DOHH2 (cell line): Measurements from ENCODE around the gene CNN2.
A peak's percentile ranks its signal among the peaks of the same experiment; 100 is the strongest.

ENCODE experiments used
- H3F3A ChIP-seq: fragments of 200-600 bp; sonication (generic), shearing (Covaris generic); 2 replicates; pipeline ENCODE4 v1.6.0; 2016; ENCODE audit warnings: antibody characterized with exemption, mild to moderate bottlenecking; ENCODE audit not compliant: control insufficient read depth, insufficient read depth
- H3K27ac ChIP-seq: fragments of 200-600 bp; sonication (generic); 2 replicates; pipeline ENCODE4 v1.5.1; 2014; ENCODE audit warnings: low read depth, mild to moderate bottlenecking, low read length, moderate library complexity
- H3K27me3 ChIP-seq: fragments of 200-600 bp; sonication (generic); 2 replicates; pipeline ENCODE4 v1.6.1; 2014; ENCODE audit warnings: mild to moderate bottlenecking, low read length, mixed read lengths; ENCODE audit not compliant: control insufficient read depth
- H3K36me3 ChIP-seq: fragments of 200-600 bp; sonication (generic); 2 replicates; pipeline ENCODE4 v1.6.1; 2014; ENCODE audit warnings: mild to moderate bottlenecking, low read length, moderate library complexity, mixed read lengths; ENCODE audit not compliant: control insufficient read depth
- H3K4me1 ChIP-seq: fragments of 200-600 bp; sonication (generic); 2 replicates; pipeline ENCODE4 v1.6.1; 2014; ENCODE audit warnings: mild to moderate bottlenecking, low read length, mixed read lengths; ENCODE audit not compliant: control insufficient read depth
- H3K4me2 ChIP-seq: fragments of 200-600 bp; sonication (generic); 2 replicates; pipeline ENCODE4 v1.6.0; 2014; ENCODE audit warnings: mild to moderate bottlenecking, low read length, moderate library complexity
- H3K4me3 ChIP-seq: fragments of 200-600 bp; sonication (generic); 2 replicates; pipeline ENCODE4 v1.5.1; 2014; ENCODE audit warnings: mild to moderate bottlenecking, low read length, mixed read lengths
- H3K79me2 ChIP-seq: fragments of 200-600 bp; sonication (generic); 2 replicates; pipeline ENCODE4 v1.6.1; 2014; ENCODE audit warnings: mild to moderate bottlenecking, low read length, mixed read lengths; ENCODE audit not compliant: control insufficient read depth
- H3K9me2 ChIP-seq: fragments of 200-600 bp; sonication (generic); replicated peaks from 2 replicates; pipeline ENCODE4 v1.6.1; 2014; ENCODE audit warnings: mild to moderate bottlenecking, low read length, mixed read lengths; ENCODE audit not compliant: control insufficient read depth
- H3K9me3 ChIP-seq: fragments of 200-600 bp; sonication (generic); 2 replicates; pipeline ENCODE4 v1.6.1; 2014; ENCODE audit warnings: antibody characterized with exemption, low read length, mixed read lengths; ENCODE audit not compliant: control insufficient read depth, insufficient read depth
- H4K20me1 ChIP-seq: fragments of 200-600 bp; sonication (generic); 2 replicates; pipeline ENCODE4 v1.6.0; 2014; ENCODE audit warnings: low read depth, mild to moderate bottlenecking, antibody characterized with exemption, low read length, moderate library complexity; ENCODE audit not compliant: control insufficient read depth, insufficient read depth
- EZH2phosphoT487 ChIP-seq: fragments of 200-600 bp; sonication (generic); IDR thresholded peaks from 2 replicates; pipeline ENCODE4 v1.6.1; 2017; ENCODE audit warnings: borderline replicate concordance, mild to moderate bottlenecking, antibody characterized with exemption, low read length, moderate library complexity, mixed read lengths
- TF ChIP-seq, protein P1 (sequence below): fragments of 200-600 bp; sonication (generic); IDR thresholded peaks from one replicate; pipeline ENCODE4 v1.5.1; 2014; ENCODE audit warnings: antibody characterized with exemption, mild to moderate bottlenecking, low read depth, low read length; ENCODE audit not compliant: poor library complexity, severe bottlenecking

Gene CNN2

DNA sequence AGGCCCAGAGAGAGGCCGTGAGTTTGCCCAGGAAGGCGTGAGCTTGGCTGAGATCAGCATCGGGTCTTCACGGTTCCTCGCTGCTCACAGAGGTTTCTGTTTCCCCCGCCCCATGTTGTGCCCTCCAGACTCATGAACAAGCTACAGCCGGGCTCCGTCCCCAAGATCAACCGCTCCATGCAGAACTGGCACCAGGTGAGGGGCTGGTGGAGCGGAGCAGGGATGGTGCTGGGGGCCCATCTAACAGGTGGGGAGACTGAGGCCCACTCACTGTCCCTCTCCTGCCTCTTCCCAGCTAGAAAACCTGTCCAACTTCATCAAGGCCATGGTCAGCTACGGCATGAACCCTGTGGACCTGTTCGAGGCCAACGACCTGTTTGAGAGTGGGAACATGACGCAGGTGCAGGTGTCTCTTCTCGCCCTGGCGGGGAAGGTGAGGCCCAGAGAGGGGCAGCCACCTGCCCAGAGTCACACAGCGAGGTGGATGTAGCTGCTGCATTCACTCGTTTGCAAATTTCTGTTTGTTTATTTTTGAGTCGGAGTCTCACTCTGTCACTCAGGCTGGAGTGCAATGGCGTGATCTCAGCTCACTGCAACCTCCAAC is 6.0 kb downstream of the CNN2 start:
- Histone ChIP-seq H3K4me2 (no peak overlapping the region), H3K9me2 (no peaks in the 10 kb centered on the region), H3K4me3 (no peak overlapping the region), H3K4me1 (peaks cover 26% of the 10 kb centered on the region), H3K9me3 (no peaks in the 10 kb centered on the region), H3K27me3 (no peaks in the 10 kb centered on the region), H3K27ac (no peak overlapping the region), H3K36me3 (peaks cover 56% of the 10 kb centered on the region), H4K20me1 (0 out of 2 replicates have a peak, but pooled peaks cover 3% of the 10 kb centered on the region), H3F3A (peaks cover 6% of the 10 kb centered on the region), H3K79me2 (peaks cover 41% of the 10 kb centered on the region)
- TF ChIP-seq, protein P1, sequence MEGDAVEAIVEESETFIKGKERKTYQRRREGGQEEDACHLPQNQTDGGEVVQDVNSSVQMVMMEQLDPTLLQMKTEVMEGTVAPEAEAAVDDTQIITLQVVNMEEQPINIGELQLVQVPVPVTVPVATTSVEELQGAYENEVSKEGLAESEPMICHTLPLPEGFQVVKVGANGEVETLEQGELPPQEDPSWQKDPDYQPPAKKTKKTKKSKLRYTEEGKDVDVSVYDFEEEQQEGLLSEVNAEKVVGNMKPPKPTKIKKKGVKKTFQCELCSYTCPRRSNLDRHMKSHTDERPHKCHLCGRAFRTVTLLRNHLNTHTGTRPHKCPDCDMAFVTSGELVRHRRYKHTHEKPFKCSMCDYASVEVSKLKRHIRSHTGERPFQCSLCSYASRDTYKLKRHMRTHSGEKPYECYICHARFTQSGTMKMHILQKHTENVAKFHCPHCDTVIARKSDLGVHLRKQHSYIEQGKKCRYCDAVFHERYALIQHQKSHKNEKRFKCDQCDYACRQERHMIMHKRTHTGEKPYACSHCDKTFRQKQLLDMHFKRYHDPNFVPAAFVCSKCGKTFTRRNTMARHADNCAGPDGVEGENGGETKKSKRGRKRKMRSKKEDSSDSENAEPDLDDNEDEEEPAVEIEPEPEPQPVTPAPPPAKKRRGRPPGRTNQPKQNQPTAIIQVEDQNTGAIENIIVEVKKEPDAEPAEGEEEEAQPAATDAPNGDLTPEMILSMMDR: no peak
- no peak for TF ChIP-seq EZH2phosphoT487

DNA sequence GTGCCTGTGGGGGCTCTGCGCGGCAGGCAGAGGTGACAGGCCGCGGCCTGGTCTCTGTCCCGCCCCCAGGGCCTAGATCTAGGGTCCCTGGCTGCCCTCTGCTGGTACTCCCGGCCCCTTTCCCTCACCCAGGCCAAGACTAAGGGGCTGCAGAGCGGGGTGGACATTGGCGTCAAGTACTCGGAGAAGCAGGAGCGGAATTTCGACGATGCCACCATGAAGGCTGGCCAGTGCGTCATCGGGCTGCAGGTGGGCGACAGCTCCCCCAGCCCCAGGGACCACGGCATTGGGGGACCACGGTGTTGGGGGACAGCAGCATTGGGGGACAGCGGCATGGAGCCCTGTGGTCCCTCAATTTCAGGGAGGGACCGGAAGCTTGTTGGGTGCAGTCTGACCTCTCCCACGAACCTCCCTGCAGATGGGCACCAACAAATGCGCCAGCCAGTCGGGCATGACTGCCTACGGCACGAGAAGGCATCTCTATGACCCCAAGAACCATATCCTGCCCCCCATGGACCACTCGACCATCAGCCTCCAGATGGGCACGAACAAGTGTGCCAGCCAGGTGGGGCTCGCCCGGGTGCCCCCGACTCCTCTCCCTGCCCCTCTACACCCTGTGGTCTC is 9.7 kb downstream of the CNN2 start:
- H3K27me3 ChIP-seq: no peaks in the 10 kb centered on the region
- H3K9me3 ChIP-seq: no peaks in the 10 kb centered on the region
- H3K9me2 ChIP-seq: no peaks in the 10 kb centered on the region
- H3K4me3 ChIP-seq: no peak overlapping the region
- H4K20me1 ChIP-seq: peaks cover under 1% of the 10 kb centered on the region; the same call in 1 of the 2 replicates
- H3K4me1 ChIP-seq: peaks cover 46% of the 10 kb centered on the region
- TF ChIP-seq, protein P1: peak; percentile 32
- TF ChIP-seq EZH2phosphoT487: no peak
- H3K36me3 ChIP-seq: peaks cover 47% of the 10 kb centered on the region
- H3K4me2 ChIP-seq: 0 out of 2 replicates have a peak overlapping the region, but pooled peaks have one; percentile 11
- H3F3A ChIP-seq: peaks cover 30% of the 10 kb centered on the region
- peaks cover 12% of the 10 kb centered on the region for H3K79me2 ChIP-seq
- H3K27ac ChIP-seq: peak overlapping the region; percentile 99

DNA sequence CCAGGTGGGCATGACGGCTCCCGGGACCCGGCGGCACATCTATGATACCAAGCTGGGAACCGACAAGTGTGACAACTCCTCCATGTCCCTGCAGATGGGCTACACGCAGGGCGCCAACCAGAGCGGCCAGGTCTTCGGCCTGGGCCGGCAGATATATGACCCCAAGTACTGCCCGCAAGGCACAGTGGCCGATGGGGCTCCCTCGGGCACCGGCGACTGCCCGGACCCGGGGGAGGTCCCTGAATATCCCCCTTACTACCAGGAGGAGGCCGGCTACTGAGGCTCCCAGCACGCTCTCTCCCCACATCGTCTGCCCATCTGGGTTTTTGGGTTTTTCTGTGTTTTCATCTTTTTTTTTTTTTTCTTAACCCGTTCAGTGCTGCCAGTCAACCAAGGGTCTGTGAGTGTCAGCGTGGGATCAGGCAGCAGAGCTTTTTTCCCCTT is 11.2 kb downstream of the CNN2 start:
- Histone ChIP-seq H3K27ac (peak overlapping the region; percentile 99), H3K4me2 (peak overlapping the region; percentile 89), H4K20me1 (peaks cover 4% of the 10 kb centered on the region; the same call in 1 of the 2 replicates), H3K4me3 (peak overlapping the region; percentile 90), H3K4me1 (peaks cover 52% of the 10 kb centered on the region), H3K9me2 (no peaks in the 10 kb centered on the region), H3K79me2 (peaks cover 16% of the 10 kb centered on the region), H3K9me3 (no peaks in the 10 kb centered on the region), H3K27me3 (no peaks in the 10 kb centered on the region), H3F3A (peaks cover 30% of the 10 kb centered on the region), H3K36me3 (peaks cover 44% of the 10 kb centered on the region)
- TF ChIP-seq EZH2phosphoT487: no peak
- TF ChIP-seq, protein P1: no peak
